Measurements from ENCODE around the gene ADORA3. TPM values are rescaled to one million over a fixed set of nuclear protein-coding genes. Genes with fewer than 3 reads are reported as not detected.

The ADORA3 gene
- total and polyA plus RNA-seq, 2 of the 4 experiments (the other 2 are of a cell fraction) = not detected

DNA sequence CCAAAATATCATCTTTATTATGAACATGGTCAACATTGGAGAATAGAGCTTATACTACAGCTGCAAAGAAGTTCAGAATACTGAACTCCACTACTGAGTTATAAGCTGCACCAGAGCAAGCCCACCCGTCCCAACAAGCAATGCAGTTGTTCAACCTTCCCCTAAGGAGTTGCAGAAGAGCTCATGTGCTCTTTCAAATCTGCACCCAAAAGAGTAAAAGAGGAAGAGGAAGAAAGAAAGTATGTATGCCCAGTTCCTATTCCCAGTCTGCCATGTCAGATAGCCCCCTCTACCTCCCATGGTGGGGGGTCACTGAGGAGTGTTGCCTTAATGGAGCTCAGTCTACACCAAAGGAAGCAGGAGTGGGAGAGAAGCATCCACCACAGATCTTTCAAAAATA, 22.8 kb downstream of the ADORA3 start (continued):
- TF ChIP-seq BHLHE40 (IDR thresholded peaks at IDR 0.05; ENCODE audit: low read depth, low read length) (no peak), MAZ (IDR thresholded peaks at IDR 0.05; ENCODE audit: borderline replicate concordance, low read depth, low read length) (no peak), USF2 (IDR thresholded peaks at IDR 0.05; ENCODE audit: low read depth, low read length) (no peak), POLR2A (IDR thresholded peaks at IDR 0.05; ENCODE audit: low read depth, low read length) (no peak)

DNA sequence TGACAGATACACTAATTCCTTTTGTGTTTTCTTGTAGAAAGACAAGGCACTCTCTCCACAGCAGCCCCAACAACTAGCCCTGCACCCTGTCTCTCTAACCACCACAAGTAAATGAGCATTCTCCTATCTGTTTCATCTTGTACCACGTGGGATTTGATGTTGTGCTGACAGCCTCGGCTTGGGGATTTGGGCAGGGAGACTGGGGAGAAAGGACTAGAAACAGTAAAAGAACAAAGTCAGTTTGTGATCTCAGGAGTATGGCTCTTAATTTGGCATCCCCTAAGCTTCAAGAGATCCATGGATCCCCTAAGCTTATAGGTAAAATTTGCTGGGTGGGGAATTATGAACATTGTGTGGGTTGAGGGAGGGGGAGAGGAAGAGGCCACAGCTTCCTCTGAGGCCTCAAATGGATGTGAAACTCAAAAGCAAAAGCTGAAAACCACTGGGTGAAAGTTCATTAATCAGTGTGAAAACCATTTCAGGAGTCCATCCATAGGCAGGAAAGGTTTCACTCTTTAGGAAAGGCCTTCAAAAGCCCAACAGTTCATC, 26.6 kb downstream of the ADORA3 start:
- ChIA-PET CTCF (no interaction called here), POLR2A (ENCODE audit: unreplicated experiment) (no interaction called here)
- Histone ChIP-seq H3K4me3 (ENCODE audit: insufficient read depth, low read depth, low read length) (no peak overlapping the region), H3K23ac (ENCODE audit: low read depth, low read length) (no peak overlapping the region), H3K36me3 (ENCODE audit: control insufficient read depth, insufficient read depth, low read length) (no peaks in the 10 kb centered on the region), H4K20me1 (ENCODE audit: insufficient read depth, low read length) (no peaks in the 10 kb centered on the region), H4K5ac (ENCODE audit: low read depth, low read length) (no peak overlapping the region), H3K27ac (ENCODE audit: insufficient read depth, low read length) (no peak overlapping the region), H3K4me2 (ENCODE audit: low read depth, low read length) (no peak overlapping the region), H2BK20ac (ENCODE audit: low read depth, low read length) (no peak overlapping the region), H3K18ac (ENCODE audit: low read depth, low read length) (no peak overlapping the region), H3K56ac (ENCODE audit: extremely low read depth, insufficient read depth, low read length) (no peak overlapping the region), H3K27me3 (ENCODE audit: control insufficient read depth, insufficient read depth, low read length) (no peaks in the 10 kb centered on the region), H3K4ac (ENCODE audit: low read depth, low read length) (no peak overlapping the region), H2BK120ac (ENCODE audit: low read depth, low read length) (no peak overlapping the region), H3K9ac (ENCODE audit: low read depth, low read length) (no peak overlapping the region), H2AK9ac (replicated peaks; ENCODE audit: low read depth, low read length, poor library complexity) (no peak overlapping the region), H3K9me1 (ENCODE audit: insufficient read depth, low read length) (no peaks in the 10 kb centered on the region), H3K4me1 (ENCODE audit: control insufficient read depth, insufficient read depth, low read length) (no peaks in the 10 kb centered on the region), H2BK15ac (ENCODE audit: low read depth, low read length) (no peak overlapping the region), H2BK5ac (ENCODE audit: low read depth, low read length, poor library complexity, severe bottlenecking) (no peak overlapping the region), H4K8ac (ENCODE audit: low read depth in 2 of 2, low read length in 2 of 2) (no peak overlapping the region), H2AK5ac (ENCODE audit: low read depth, low read length) (no peak overlapping the region), H3K14ac (replicated peaks; ENCODE audit: low read depth, low read length) (no peak overlapping the region), H4K91ac (ENCODE audit: insufficient read depth, low read depth, low read length) (no peak overlapping the region), H3K79me1 (ENCODE audit: low read depth in 1 of 2, low read length in 2 of 2) (no peaks in the 10 kb centered on the region), H2AFZ (replicated peaks; ENCODE audit: low read length, poor library complexity) (no peak overlapping the region), H3K9me3 (ENCODE audit: control insufficient read depth, insufficient read depth, low read length) (no peaks in the 10 kb centered on the region)
- no peak for DNase-seq
- BruUV-seq (replicated peaks) = no TSS peak
- ATAC-seq (ENCODE audit: low read depth) = no peak
- in situ Hi-C loops (cut with MboI; ENCODE audit: low sequenced_read_pairs) = loop anchor here (25.0 kb wide), 1 partner anchor 885 kb away; no protein-coding TSS in a partner anchor
- WGBS, 2 experiments (ENCODE audit: extremely low coverage in 2 of 2, insufficient read length in 1 of 2) = no CpG with 5 or more reads among the region's 2 CpGs
- intact Hi-C loops (cut with micrococcal nuclease) = no loop called here
- dilution Hi-C loops (cut with HindIII; ENCODE audit: low sequenced_read_pairs, unreplicated experiment) = no loop called here
- TF ChIP-seq MXI1 (IDR thresholded peaks at IDR 0.05; ENCODE audit: borderline replicate concordance, low read depth, low read length) (no peak), BHLHE40 (IDR thresholded peaks at IDR 0.05; ENCODE audit: low read depth, low read length) (no peak), CEBPB (IDR thresholded peaks at IDR 0.05; ENCODE audit: low read depth, low read length) (no peak), CTCF (conservative IDR thresholded peaks at IDR 0.05; ENCODE audit: low read depth, low read length) (no peak), POLR2A (IDR thresholded peaks at IDR 0.05; ENCODE audit: low read depth, low read length) (no peak), RAD21 (IDR thresholded peaks at IDR 0.05; ENCODE audit: low read length) (no peak), FOS (IDR thresholded peaks at IDR 0.05; ENCODE audit: low read depth, low read length) (no peak), NFE2L2 (IDR thresholded peaks at IDR 0.05; ENCODE audit: low read depth, low read length) (no peak), SMC3 (IDR thresholded peaks at IDR 0.05; ENCODE audit: low read depth, low read length) (no peak), CHD1 (IDR thresholded peaks at IDR 0.05; ENCODE audit: low read depth, low read length) (no peak), MAFK (IDR thresholded peaks at IDR 0.05; ENCODE audit: low read depth, low read length) (no peak)
- TF ChIP-seq, protein P1, sequence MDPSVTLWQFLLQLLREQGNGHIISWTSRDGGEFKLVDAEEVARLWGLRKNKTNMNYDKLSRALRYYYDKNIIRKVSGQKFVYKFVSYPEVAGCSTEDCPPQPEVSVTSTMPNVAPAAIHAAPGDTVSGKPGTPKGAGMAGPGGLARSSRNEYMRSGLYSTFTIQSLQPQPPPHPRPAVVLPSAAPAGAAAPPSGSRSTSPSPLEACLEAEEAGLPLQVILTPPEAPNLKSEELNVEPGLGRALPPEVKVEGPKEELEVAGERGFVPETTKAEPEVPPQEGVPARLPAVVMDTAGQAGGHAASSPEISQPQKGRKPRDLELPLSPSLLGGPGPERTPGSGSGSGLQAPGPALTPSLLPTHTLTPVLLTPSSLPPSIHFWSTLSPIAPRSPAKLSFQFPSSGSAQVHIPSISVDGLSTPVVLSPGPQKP (IDR thresholded peaks at IDR 0.05; ENCODE audit: borderline replicate concordance, low read depth, low read length) = no peak
